GM13976 (cell line): ENCODE results near the gene HYPK.
A peak's percentile ranks its signal among the peaks of the same experiment; 100 is the strongest.

Experiments
- DNase-seq: peaks from one replicate; pipeline ENCODE4 v3.0.0; 2012; ENCODE audit warnings: low spot score
- in situ Hi-C: fragments of 300-500 bp; cut with MboI; formaldehyde crosslinking; loops from one replicate; pipeline ENCODE4 v1.12.0; 2022; ENCODE audit warnings: low sequenced_read_pairs, mixed read lengths, inconsistent platforms; ENCODE audit not compliant: unreplicated experiment
- TF ChIP-seq, protein P1 (sequence below): IDR thresholded peaks from 2 replicates; pipeline ENCODE4 v1.5.1; 2012; ENCODE audit warnings: borderline replicate concordance, mild to moderate bottlenecking; ENCODE audit not compliant: insufficient read depth; ENCODE audit errors: extremely low read depth, missing control alignments, control extremely low read depth

HYPK gene, protein sequence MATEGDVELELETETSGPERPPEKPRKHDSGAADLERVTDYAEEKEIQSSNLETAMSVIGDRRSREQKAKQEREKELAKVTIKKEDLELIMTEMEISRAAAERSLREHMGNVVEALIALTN

DNA sequence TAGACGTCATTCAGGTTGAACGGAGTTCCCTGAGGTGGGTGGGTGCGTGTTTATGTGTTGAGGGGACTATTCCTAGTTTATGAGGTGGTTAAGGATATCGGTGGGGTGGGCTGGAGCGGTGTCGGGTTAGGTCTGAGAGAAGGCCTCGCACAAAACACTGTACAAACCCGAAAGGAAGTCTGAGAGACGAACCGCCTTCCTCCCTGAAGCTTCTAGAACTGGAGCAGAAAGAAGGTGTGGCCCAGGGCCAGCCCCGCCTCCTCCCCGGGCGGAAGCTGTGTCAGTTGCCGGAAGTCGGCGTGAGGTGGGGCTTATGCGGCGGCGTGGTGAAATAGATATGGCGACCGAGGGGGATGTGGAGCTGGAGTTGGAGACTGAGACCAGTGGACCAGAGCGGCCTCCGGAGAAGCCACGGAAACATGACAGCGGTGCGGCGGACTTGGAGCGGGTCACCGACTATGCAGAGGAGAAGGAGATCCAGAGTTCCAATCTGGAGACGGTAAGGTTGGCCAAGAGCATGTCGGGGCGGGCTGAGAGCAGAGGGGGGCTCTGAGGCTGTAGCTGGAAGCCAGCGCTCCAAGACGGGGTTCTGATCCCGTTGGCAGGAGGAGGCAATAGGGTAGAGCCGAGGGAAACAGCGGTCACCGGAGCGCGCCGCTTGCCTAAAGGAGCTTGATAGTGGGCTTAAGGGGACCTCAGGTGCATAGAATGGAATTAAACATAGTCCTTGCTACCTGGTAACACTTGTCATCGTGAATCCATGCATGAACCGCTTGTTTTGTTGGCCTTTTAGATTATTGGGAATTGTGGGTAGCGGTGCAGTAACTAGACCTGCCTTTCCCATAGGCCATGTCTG is at the start of gene HYPK:
Gene HYPK, plus strand, starts transcription at position 314 of the 856 bp plus-strand sequence. Its CDS starts 24 bp downstream, at position 338.
- in situ Hi-C loops = no loop called here
- DNase-seq = peak; percentile 89
- TF ChIP-seq, protein P1, sequence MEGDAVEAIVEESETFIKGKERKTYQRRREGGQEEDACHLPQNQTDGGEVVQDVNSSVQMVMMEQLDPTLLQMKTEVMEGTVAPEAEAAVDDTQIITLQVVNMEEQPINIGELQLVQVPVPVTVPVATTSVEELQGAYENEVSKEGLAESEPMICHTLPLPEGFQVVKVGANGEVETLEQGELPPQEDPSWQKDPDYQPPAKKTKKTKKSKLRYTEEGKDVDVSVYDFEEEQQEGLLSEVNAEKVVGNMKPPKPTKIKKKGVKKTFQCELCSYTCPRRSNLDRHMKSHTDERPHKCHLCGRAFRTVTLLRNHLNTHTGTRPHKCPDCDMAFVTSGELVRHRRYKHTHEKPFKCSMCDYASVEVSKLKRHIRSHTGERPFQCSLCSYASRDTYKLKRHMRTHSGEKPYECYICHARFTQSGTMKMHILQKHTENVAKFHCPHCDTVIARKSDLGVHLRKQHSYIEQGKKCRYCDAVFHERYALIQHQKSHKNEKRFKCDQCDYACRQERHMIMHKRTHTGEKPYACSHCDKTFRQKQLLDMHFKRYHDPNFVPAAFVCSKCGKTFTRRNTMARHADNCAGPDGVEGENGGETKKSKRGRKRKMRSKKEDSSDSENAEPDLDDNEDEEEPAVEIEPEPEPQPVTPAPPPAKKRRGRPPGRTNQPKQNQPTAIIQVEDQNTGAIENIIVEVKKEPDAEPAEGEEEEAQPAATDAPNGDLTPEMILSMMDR = no peak

DNA sequence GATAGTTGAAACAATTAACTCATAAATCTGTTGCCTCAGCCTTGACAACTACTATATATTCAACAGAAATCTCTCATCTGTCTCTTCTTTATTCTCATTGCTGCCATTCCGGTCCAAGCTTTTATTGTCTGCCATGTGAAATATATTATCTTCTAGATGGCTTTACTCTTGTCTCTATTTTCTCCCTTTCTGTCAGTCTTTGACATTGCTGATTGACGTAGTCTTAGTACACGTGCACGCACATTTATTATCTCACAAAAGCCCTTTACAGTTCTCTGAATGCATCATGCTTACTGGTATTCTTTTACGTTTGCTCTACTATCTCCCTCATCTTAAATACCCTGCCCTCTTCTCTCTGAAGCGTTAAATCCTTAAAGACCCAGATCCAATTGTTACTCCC is 48.5 kb upstream of the HYPK start:
- in situ Hi-C loops = no loop called here
- TF ChIP-seq, protein P1 = no peak
- no peak for DNase-seq

DNA sequence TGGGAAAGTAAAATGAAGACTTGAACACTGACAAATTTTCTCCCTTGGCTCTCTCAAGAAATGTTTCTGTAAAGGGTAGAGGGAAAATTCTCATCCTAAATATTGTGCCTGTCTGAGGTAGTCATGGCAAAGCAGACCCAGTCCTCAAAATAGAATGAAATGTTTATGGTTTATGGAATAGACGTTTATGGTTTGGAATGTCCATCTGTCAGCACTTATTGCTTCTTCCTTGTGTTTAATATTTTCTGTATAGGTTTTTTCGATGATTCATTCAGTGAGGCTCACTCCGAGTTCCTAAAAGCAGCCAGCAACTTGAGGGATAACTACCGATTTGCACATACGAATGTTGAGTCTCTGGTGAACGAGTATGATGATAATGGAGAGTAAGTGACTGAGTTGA is 37.6 kb upstream of the HYPK start:
- TF ChIP-seq, protein P1 = no peak
- in situ Hi-C loops = no loop called here
- DNase-seq = no peak

DNA sequence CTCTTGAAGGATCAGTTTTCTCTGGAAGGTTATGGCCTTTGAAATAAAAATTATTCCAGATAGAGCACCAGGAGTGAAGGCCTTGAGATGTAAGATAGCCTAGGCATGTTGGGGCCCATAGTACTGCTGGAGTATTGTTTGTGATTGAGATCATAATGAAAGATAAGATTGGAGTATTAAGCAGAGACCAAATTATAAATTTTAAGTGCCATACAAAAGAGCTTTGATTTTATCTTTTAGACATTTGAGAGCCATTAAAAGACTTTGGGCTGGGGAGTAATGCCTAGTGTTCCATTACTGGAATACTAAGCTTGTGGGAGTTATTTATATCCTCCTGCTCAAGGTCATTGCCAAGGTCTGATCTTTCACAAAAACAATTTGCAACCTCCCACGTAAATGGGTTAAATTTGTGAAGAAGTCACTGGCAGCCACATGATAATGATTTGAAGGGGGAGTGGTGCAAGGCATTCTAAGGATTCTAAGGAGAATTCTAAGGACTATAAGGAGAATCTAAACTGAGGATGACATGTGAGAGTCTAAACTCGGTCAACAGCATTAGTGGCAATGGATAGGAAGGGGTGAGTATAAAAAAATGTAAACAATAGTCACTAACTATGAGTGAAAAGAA is 36.5 kb upstream of the HYPK start:
- TF ChIP-seq, protein P1 = no peak
- in situ Hi-C loops = no loop called here
- no peak for DNase-seq

DNA sequence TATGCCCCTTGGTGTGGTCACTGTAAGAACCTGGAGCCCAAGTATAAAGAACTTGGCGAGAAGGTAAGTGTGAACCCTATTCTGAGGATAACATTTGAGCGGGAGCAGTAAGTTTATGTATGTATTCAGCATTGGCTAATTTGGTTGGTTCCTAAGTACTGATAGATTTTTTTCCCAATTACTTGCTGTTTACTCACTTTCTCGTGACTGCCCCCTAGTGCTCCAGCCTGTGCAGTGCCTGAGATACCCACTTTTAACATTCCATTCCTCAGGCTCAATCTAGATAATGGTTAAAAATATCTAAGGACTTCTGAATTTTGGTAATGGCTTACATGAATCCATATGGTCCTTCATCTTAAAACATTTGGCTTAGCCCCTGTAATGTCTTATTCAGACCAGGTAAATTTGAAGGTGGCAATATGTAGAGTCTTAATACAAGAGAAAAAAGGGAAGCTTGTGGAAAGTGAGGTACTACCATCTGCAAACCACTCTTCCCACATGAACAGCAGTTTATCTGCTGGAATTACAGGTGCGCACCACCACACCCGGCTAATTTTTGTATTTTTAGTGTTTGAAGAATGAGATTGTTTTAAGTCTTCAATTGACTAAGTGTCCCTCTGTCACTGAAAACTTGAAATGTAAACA is 30.7 kb upstream of the HYPK start:
- DNase-seq = peak; percentile 59
- in situ Hi-C loops = no loop called here
- TF ChIP-seq, protein P1 = peak; percentile 85

DNA sequence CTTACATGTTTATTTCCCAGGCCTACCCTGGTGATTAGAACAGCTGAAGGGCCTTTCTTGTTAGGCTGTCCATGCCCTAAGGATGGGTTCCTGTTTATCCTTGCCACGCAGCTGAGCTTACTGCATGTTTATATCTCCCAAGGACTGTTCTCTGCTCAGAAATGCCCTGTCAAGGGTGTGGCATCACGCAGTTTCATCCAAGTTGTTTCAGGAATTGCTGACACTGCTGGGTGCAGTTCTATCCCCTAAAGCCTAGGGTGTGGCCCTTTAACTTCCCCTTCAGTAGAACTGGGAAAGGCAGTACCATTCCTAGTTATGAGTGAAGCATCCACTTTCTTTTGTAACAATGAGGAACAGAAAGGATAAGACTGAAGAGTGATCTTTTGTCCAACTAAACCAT is 28.6 kb upstream of the HYPK start:
- no peak for DNase-seq
- TF ChIP-seq, protein P1 = no peak
- in situ Hi-C loops = no loop called here
